Left ventricle myocardium inferior (tissue), 1 donor: ENCODE data around the gene EFS. TPM values are rescaled to one million over a fixed set of nuclear protein-coding genes. Genes with fewer than 3 reads are reported as not detected.
"Not testable (repeated sequence)": the region's sequence is repeated elsewhere in the genome, so short reads cannot be mapped to it uniquely, and the experiment has no call there.

Experiments
- DNase-seq: peaks from one replicate; pipeline ENCODE4 v3.0.0-alpha.2; 2020
- H3K27ac ChIP-seq: fragments of 200-600 bp; replicated peaks from 2 replicates; pipeline ENCODE4 v1.8.0; 2021
- H3K27me3 ChIP-seq: fragments of 200-600 bp; 2 replicates; pipeline ENCODE4 v1.8.0; 2021; ENCODE audit warnings: low read depth
- H3K36me3 ChIP-seq: fragments of 200-600 bp; 2 replicates; pipeline ENCODE4 v1.8.0; 2021
- H3K4me1 ChIP-seq: fragments of 200-600 bp; 2 replicates; pipeline ENCODE4 v1.8.0; 2021
- H3K4me3 ChIP-seq: fragments of 200-600 bp; 2 replicates; pipeline ENCODE4 v1.8.0; 2021; ENCODE audit warnings: mild to moderate bottlenecking, moderate library complexity
- H3K9me3 ChIP-seq: fragments of 200-600 bp; replicated peaks from 2 replicates; pipeline ENCODE4 v1.8.0; 2021
- intact Hi-C: fragments of 100-400 bp; cut with micrococcal nuclease; formaldehyde crosslinking; loops from one replicate; pipeline ENCODE4 v1.11.0; 2022
- total RNA-seq: library from RNA; stranded (reverse); fragmentation: NEBNext Ultra II Directional; extraction: Animal tissue kit (Norgen Biotek cat#: 25700); gene quantifications from one replicate; pipeline ENCODE4 v1.2.1, GENCODE V29; 2021
- TF ChIP-seq, protein P1 (sequence below): fragments of 200-600 bp; IDR thresholded peaks from 2 replicates; pipeline ENCODE4 v1.8.0; 2021; ENCODE audit warnings: antibody characterized with exemption, mild to moderate bottlenecking, borderline replicate concordance
- donor health status: DM: no; HTN: yes; CAD: no; lungs with severe emphysema.

The EFS gene
- total RNA-seq, 1 donor from 2014 or later, result 3.6 TPM

DNA sequence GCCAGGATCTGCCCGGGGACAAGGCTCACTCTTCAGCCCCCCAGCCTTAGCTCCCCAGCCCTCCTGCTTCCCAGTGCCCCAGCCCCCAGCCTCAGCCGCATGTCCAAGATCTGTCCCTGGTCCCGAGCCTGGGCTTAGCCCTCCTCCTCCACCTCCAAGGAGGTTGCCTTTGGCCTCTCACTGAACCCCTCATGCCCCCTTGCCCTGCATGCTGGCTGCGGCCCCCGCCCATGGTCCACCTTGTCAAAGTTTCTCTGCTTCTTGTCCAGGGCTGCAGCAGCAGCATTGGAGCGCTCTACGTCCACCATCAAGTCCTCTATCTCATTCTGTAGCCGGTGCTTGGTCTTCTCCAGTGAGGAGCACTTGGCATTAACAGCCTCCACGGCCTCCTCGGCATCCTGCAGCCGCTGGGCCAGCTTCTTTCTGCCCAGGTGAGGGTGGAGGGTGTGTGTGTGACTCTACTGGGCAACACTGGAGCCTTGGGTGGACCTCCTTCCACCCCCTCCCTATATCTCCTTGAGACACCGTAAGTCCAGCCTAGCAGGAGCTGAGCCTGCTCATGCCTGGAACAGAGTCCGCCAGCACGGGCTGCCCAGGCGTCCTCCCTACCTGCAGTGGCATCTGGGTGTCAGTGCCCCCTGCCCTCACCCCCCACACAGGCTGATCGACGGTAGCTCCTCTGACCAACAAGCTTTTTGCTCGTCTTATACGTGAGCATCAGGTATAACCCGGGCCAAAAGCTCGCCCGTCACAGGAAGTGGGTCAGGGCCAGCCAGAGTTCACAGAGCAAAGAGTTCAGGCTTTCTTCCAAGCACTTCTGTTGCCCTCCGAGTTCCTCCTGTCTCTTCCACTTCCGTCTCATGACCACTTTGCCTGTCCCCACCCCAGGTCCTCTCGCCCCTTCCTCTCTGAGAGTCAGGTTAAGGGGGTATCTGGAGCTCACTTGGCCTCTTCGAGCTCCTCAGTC lies 23.2 kb upstream of the EFS start:
- intact Hi-C loops, result no loop called here
- no peaks in the 10 kb centered on the region for H3K9me3 ChIP-seq
- peaks cover 11% of the 10 kb centered on the region for H3K4me1 ChIP-seq
- H3K4me3 ChIP-seq, result no peak overlapping the region
- DNase-seq, result no peak
- TF ChIP-seq, protein P1, sequence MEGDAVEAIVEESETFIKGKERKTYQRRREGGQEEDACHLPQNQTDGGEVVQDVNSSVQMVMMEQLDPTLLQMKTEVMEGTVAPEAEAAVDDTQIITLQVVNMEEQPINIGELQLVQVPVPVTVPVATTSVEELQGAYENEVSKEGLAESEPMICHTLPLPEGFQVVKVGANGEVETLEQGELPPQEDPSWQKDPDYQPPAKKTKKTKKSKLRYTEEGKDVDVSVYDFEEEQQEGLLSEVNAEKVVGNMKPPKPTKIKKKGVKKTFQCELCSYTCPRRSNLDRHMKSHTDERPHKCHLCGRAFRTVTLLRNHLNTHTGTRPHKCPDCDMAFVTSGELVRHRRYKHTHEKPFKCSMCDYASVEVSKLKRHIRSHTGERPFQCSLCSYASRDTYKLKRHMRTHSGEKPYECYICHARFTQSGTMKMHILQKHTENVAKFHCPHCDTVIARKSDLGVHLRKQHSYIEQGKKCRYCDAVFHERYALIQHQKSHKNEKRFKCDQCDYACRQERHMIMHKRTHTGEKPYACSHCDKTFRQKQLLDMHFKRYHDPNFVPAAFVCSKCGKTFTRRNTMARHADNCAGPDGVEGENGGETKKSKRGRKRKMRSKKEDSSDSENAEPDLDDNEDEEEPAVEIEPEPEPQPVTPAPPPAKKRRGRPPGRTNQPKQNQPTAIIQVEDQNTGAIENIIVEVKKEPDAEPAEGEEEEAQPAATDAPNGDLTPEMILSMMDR, result no peak
- H3K27me3 ChIP-seq, result peaks cover 13% of the 10 kb centered on the region
- peaks cover 86% of the 10 kb centered on the region for H3K36me3 ChIP-seq
- H3K27ac ChIP-seq, result peak overlapping the region; percentile 40

- H3K36me3 ChIP-seq, result peaks cover 83% of the 10 kb centered on the region
- no peak for DNase-seq
- H3K9me3 ChIP-seq, result no peaks in the 10 kb centered on the region
- peaks cover 8% of the 10 kb centered on the region for H3K4me1 ChIP-seq
- intact Hi-C loops, result no loop called here
- H3K4me3 ChIP-seq, result no peak overlapping the region
- H3K27me3 ChIP-seq, result peaks cover 13% of the 10 kb centered on the region
- H3K27ac ChIP-seq, result peak overlapping the region; percentile 11
- TF ChIP-seq, protein P1, result no peak
Observed at GRCh38 chr14:23386999-23387398, 22.0 kb upstream of the EFS start.

GRCh38 chr14:23386266-23386657 lies 21.3 kb upstream of the EFS start:
- H3K4me3 ChIP-seq, DNase-seq, intact Hi-C loops, H3K9me3 ChIP-seq, H3K4me1 ChIP-seq, H3K27ac ChIP-seq: not testable (repeated sequence)
- Histone ChIP-seq H3K27me3 (peaks cover 13% of the 10 kb centered on the region), H3K36me3 (peaks cover 84% of the 10 kb centered on the region)

GRCh38 chr14:23385642-23386265 lies 20.8 kb upstream of the EFS start:
- intact Hi-C loops, result no loop called here
- H3K27ac ChIP-seq, result no peak overlapping the region
- no peak overlapping the region for H3K4me3 ChIP-seq
- TF ChIP-seq, protein P1, result no peak
- peaks cover 18% of the 10 kb centered on the region for H3K27me3 ChIP-seq
- H3K36me3 ChIP-seq, result peaks cover 79% of the 10 kb centered on the region
- H3K9me3 ChIP-seq, result no peaks in the 10 kb centered on the region
- DNase-seq, result no peak
- H3K4me1 ChIP-seq, result peaks cover 8% of the 10 kb centered on the region

GRCh38 chr14:23385244-23385641 lies 20.3 kb upstream of the EFS start:
- intact Hi-C loops, result no loop called here
- TF ChIP-seq, protein P1, result no peak
- Histone ChIP-seq H3K36me3 (peaks cover 75% of the 10 kb centered on the region), H3K9me3 (no peaks in the 10 kb centered on the region), H3K4me1 (peaks cover 8% of the 10 kb centered on the region), H3K27me3 (peaks cover 21% of the 10 kb centered on the region), H3K27ac (no peak overlapping the region), H3K4me3 (no peak overlapping the region)
- no peak for DNase-seq
